Gastroesophageal sphincter (tissue), 3 donors: ENCODE measurements around the gene CSTB.
A peak's percentile ranks its signal among the peaks of the same experiment; 100 is the strongest.

Experiments
- EP300 ChIP-seq: sonication (generic); formaldehyde crosslinking; IDR thresholded peaks from one replicate; pipeline ENCODE4 v1.6.1; 2017; ENCODE audit warnings: antibody characterized with exemption, mild to moderate bottlenecking
- POLR2A ChIP-seq, 2 donors: fragments of 450-650 bp; IDR thresholded peaks; one replicate each; pipeline ENCODE4 v1.6.1; 2017; ENCODE audit warnings: antibody characterized with exemption in 2 of 2, mild to moderate bottlenecking in 2 of 2, moderate library complexity in 1 of 2
- TF ChIP-seq, protein P1 (sequence below), 4 experiments: fragments of 200-600 bp in 2 of 4; fragments of 450-650 bp in 2 of 4; sonication (generic) in 1 of 4; IDR thresholded peaks; one replicate each; pipeline ENCODE4 v1.5.1; 2017 to 2019; ENCODE audit warnings: antibody characterized with exemption in 4 of 4, mild to moderate bottlenecking in 2 of 4, moderate library complexity in 2 of 4

DNA sequence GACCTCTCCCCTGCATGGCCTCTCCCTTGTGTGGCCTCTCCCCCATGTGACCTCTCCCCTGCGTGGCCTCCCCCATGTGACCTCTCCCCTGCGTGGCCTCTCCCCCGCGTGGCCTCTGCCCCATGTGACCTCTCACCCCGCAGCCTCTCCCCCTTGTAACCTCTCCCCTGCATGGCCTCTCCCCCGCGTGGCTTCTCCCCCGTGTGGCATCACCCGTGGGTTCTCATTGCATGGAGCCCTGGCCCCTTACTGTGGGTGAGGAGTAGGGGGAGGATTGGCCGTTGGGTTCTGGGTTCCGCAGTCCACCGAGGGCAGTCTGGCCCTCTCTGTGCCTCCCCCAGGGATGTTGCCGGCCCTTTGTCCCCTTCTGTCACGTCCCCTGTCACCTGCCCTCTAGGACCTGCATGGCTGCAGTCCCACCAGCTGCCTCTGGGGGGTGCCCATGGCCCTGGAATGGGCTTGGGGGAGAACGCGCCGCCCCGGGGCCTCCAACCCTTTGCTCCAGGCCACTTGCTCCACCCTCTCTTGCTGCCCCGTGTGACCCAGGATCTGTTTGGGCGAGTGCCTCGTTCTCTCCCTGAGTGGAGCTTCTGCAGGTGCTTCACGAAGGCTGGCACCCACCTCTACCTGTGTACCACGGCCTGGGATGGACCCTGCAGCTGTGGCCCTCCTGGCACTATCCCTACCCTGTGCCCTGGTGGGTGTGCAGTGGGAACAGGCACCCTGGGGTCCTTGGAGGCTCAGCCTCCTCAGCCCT is 34.6 kb upstream of the CSTB start:
- TF ChIP-seq, protein P1, sequence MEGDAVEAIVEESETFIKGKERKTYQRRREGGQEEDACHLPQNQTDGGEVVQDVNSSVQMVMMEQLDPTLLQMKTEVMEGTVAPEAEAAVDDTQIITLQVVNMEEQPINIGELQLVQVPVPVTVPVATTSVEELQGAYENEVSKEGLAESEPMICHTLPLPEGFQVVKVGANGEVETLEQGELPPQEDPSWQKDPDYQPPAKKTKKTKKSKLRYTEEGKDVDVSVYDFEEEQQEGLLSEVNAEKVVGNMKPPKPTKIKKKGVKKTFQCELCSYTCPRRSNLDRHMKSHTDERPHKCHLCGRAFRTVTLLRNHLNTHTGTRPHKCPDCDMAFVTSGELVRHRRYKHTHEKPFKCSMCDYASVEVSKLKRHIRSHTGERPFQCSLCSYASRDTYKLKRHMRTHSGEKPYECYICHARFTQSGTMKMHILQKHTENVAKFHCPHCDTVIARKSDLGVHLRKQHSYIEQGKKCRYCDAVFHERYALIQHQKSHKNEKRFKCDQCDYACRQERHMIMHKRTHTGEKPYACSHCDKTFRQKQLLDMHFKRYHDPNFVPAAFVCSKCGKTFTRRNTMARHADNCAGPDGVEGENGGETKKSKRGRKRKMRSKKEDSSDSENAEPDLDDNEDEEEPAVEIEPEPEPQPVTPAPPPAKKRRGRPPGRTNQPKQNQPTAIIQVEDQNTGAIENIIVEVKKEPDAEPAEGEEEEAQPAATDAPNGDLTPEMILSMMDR (IDR thresholded peaks at IDR 0.05): peak in 3 of 4 experiments; percentile 93 to 97 (median 94)
- TF ChIP-seq EP300 (no peak), POLR2A (IDR thresholded peaks at IDR 0.05) (no peak)
